Ishikawa (cell line): Measurements from ENCODE around the gene CETN3.

Source experiments
- CEBPB ChIP-seq: IDR thresholded peaks from 2 replicates; pipeline ENCODE4 v1.6.1; 2012
- CREB1 ChIP-seq: IDR thresholded peaks from 2 replicates; pipeline ENCODE4 v1.6.1; 2012; ENCODE audit warnings: low read depth
- EGR1 ChIP-seq: IDR thresholded peaks from 2 replicates; pipeline ENCODE4 v1.6.1; 2012
- EP300 ChIP-seq: IDR thresholded peaks from 2 replicates; pipeline ENCODE4 v1.6.1; 2012; ENCODE audit warnings: borderline replicate concordance
- NFIC ChIP-seq: IDR thresholded peaks from 2 replicates; pipeline ENCODE4 v1.6.1; 2012
- RAD21 ChIP-seq: IDR thresholded peaks from 2 replicates; pipeline ENCODE4 v1.6.1; 2012; ENCODE audit warnings: low read depth
- TAF1 ChIP-seq: IDR thresholded peaks from 2 replicates; pipeline ENCODE4 v1.6.1; 2012; ENCODE audit warnings: low read depth, mild to moderate bottlenecking
- TCF12 ChIP-seq: IDR thresholded peaks from 2 replicates; pipeline ENCODE4 v1.6.1; 2012; ENCODE audit warnings: low read depth
- YY1 ChIP-seq: IDR thresholded peaks from 2 replicates; pipeline ENCODE4 v1.6.1; 2012; ENCODE audit warnings: low read depth
- TF ChIP-seq, protein P1 (sequence below): IDR thresholded peaks from 2 replicates; pipeline ENCODE4 v1.6.1; 2012
- TF ChIP-seq, protein P2 (sequence below): IDR thresholded peaks from 2 replicates; pipeline ENCODE4 v1.6.1; 2012; ENCODE audit warnings: low read depth, mild to moderate bottlenecking
- TF ChIP-seq, protein P3 (sequence below): IDR thresholded peaks from 2 replicates; pipeline ENCODE4 v1.6.1; 2012

DNA sequence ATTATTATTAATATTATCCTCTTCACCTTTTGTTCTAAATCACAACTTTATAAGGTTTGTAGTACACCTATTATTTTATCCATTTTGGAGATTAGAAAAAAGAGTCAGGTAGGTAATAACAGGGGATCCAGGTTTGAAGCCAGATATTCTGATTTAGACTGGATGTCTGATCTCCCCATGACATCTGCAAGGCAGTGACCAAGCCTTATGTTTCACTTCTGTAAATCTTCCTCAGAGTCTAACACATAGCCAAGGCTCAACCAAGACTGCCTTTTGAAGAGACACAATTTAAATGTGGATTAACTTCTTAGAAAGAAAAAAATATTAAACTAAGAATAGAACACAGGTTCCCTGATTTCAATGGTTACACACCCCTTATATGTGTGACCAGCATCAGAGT, 44.2 kb downstream of the CETN3 start:
- TF ChIP-seq EGR1 (no peak), EP300 (no peak), RAD21 (no peak), TCF12 (no peak), TAF1 (no peak), CEBPB (no peak), YY1 (no peak), CREB1 (no peak), NFIC (no peak)
- TF ChIP-seq, protein P1, sequence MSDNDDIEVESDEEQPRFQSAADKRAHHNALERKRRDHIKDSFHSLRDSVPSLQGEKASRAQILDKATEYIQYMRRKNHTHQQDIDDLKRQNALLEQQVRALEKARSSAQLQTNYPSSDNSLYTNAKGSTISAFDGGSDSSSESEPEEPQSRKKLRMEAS = no peak
- TF ChIP-seq, protein P2, sequence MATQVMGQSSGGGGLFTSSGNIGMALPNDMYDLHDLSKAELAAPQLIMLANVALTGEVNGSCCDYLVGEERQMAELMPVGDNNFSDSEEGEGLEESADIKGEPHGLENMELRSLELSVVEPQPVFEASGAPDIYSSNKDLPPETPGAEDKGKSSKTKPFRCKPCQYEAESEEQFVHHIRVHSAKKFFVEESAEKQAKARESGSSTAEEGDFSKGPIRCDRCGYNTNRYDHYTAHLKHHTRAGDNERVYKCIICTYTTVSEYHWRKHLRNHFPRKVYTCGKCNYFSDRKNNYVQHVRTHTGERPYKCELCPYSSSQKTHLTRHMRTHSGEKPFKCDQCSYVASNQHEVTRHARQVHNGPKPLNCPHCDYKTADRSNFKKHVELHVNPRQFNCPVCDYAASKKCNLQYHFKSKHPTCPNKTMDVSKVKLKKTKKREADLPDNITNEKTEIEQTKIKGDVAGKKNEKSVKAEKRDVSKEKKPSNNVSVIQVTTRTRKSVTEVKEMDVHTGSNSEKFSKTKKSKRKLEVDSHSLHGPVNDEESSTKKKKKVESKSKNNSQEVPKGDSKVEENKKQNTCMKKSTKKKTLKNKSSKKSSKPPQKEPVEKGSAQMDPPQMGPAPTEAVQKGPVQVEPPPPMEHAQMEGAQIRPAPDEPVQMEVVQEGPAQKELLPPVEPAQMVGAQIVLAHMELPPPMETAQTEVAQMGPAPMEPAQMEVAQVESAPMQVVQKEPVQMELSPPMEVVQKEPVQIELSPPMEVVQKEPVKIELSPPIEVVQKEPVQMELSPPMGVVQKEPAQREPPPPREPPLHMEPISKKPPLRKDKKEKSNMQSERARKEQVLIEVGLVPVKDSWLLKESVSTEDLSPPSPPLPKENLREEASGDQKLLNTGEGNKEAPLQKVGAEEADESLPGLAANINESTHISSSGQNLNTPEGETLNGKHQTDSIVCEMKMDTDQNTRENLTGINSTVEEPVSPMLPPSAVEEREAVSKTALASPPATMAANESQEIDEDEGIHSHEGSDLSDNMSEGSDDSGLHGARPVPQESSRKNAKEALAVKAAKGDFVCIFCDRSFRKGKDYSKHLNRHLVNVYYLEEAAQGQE = no peak
- TF ChIP-seq, protein P3, sequence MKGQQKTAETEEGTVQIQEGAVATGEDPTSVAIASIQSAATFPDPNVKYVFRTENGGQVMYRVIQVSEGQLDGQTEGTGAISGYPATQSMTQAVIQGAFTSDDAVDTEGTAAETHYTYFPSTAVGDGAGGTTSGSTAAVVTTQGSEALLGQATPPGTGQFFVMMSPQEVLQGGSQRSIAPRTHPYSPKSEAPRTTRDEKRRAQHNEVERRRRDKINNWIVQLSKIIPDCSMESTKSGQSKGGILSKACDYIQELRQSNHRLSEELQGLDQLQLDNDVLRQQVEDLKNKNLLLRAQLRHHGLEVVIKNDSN = no peak
